LoVo (cell line): Measurements from ENCODE around the gene GAS7.
A peak's percentile ranks its signal among the peaks of the same experiment; 100 is the strongest.

Experiments
- DNase-seq: peaks from one replicate; pipeline ENCODE4 v3.0.0-alpha.2; 2016; ENCODE audit warnings: low spot score

Gene GAS7

GRCh38 chr17:10200016-10200415, 1.6 kb upstream of the GAS7 start:
- DNase-seq: no peak

GRCh38 chr17:10197721-10198508, 491 bp downstream of the GAS7 start:
- no peak for DNase-seq

GRCh38 chr17:10197362-10197720, 1.1 kb downstream of the GAS7 start:
- no peak for DNase-seq

GRCh38 chr17:10196941-10197340, 1.5 kb downstream of the GAS7 start:
- no peak for DNase-seq

GRCh38 chr17:10196384-10196895, 2.0 kb downstream of the GAS7 start:
- DNase-seq: no peak

GRCh38 chr17:10195090-10195805, 3.2 kb downstream of the GAS7 start:
- no peak for DNase-seq

GRCh38 chr17:10193632-10194031, 4.8 kb downstream of the GAS7 start:
- no peak for DNase-seq

GRCh38 chr17:10192972-10193371, 5.4 kb downstream of the GAS7 start:
- no peak for DNase-seq

- no peak for DNase-seq
Measured at GRCh38 chr17:10192461-10192860, 5.9 kb downstream of the GAS7 start.

GRCh38 chr17:10187456-10187855, 10.9 kb downstream of the GAS7 start:
- DNase-seq: no peak

- DNase-seq: no peak
Measured at GRCh38 chr17:10186771-10187410, 11.5 kb downstream of the GAS7 start.

GRCh38 chr17:10183931-10184930, 14.2 kb downstream of the GAS7 start:
- DNase-seq: no peak

- no peak for DNase-seq
Measured at GRCh38 chr17:10182785-10183184, 15.6 kb downstream of the GAS7 start.

- DNase-seq: no peak
Measured at GRCh38 chr17:10178506-10178991, 19.9 kb downstream of the GAS7 start.

- DNase-seq: no peak
Measured at GRCh38 chr17:10177913-10178505, 20.4 kb downstream of the GAS7 start.

GRCh38 chr17:10177131-10177912, 21.1 kb downstream of the GAS7 start:
- DNase-seq: no peak

GRCh38 chr17:10173913-10174312, 24.5 kb downstream of the GAS7 start:
- DNase-seq: no peak

GRCh38 chr17:10172778-10173177, 25.6 kb downstream of the GAS7 start:
- DNase-seq: no peak

GRCh38 chr17:10172241-10172741, 26.1 kb downstream of the GAS7 start:
- DNase-seq: peak; percentile 8

GRCh38 chr17:10171581-10171981, 26.8 kb downstream of the GAS7 start:
- no peak for DNase-seq
